ENCODE measurements around the gene GRM8.

DNA sequence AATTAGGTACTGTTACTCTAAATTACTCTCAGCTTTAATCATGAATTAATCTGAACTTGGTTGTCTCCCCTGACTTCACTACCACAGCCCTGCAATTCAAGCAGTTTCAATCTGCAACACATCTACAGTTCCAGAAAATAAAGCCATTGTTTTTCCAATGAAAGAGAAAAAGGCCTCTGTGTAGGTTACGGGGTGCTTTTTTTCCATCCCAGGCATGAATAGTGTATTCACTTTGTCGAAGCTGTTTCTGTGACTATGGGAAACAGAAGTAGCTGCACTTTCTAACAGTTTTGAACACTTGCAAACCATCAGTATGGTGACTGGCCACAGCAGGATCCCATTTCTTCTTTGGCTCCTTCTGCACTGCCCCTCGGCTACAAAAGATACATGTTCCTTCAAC, 460.2 kb downstream of the GRM8 start:
- TF ChIP-seq, protein P1, sequence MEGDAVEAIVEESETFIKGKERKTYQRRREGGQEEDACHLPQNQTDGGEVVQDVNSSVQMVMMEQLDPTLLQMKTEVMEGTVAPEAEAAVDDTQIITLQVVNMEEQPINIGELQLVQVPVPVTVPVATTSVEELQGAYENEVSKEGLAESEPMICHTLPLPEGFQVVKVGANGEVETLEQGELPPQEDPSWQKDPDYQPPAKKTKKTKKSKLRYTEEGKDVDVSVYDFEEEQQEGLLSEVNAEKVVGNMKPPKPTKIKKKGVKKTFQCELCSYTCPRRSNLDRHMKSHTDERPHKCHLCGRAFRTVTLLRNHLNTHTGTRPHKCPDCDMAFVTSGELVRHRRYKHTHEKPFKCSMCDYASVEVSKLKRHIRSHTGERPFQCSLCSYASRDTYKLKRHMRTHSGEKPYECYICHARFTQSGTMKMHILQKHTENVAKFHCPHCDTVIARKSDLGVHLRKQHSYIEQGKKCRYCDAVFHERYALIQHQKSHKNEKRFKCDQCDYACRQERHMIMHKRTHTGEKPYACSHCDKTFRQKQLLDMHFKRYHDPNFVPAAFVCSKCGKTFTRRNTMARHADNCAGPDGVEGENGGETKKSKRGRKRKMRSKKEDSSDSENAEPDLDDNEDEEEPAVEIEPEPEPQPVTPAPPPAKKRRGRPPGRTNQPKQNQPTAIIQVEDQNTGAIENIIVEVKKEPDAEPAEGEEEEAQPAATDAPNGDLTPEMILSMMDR (conservative IDR thresholded peaks at IDR 0.05), result no peak
- no peak for TF ChIP-seq ZFX (IDR thresholded peaks at IDR 0.05)
